Measurements from ENCODE around the gene USP26. TPM values are rescaled to one million over a fixed set of nuclear protein-coding genes. Genes with fewer than 3 reads are reported as not detected.
"Not testable (repeated sequence)": the region's sequence is repeated elsewhere in the genome, so short reads cannot be mapped to it uniquely, and the experiment has no call there.

USP26 gene, protein sequence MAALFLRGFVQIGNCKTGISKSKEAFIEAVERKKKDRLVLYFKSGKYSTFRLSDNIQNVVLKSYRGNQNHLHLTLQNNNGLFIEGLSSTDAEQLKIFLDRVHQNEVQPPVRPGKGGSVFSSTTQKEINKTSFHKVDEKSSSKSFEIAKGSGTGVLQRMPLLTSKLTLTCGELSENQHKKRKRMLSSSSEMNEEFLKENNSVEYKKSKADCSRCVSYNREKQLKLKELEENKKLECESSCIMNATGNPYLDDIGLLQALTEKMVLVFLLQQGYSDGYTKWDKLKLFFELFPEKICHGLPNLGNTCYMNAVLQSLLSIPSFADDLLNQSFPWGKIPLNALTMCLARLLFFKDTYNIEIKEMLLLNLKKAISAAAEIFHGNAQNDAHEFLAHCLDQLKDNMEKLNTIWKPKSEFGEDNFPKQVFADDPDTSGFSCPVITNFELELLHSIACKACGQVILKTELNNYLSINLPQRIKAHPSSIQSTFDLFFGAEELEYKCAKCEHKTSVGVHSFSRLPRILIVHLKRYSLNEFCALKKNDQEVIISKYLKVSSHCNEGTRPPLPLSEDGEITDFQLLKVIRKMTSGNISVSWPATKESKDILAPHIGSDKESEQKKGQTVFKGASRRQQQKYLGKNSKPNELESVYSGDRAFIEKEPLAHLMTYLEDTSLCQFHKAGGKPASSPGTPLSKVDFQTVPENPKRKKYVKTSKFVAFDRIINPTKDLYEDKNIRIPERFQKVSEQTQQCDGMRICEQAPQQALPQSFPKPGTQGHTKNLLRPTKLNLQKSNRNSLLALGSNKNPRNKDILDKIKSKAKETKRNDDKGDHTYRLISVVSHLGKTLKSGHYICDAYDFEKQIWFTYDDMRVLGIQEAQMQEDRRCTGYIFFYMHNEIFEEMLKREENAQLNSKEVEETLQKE
- polyA plus RNA-seq: not detected

GRCh38 chrX:133097031-133097430, at the start of gene USP26:
USP26 (minus strand) TSS chrX:133097109; CDS start chrX:133028220, 68,889 bp downstream.
- peaks cover 1 to 7% (median 2%) of the 10 kb centered on the region in 3 donors for H3K27me3 Mint-ChIP-seq (ENCODE audit: low read depth in 3 of 3)

GRCh38 chrX:133134282-133134681, 37.4 kb upstream of the USP26 start:
- DNase-seq: no peak
- Mint-ChIP-seq H3K4me1 (no peaks in the 10 kb centered on the region), H3K27me3 (ENCODE audit: low read depth in 3 of 3) (peaks cover 0 to 7% (median 0%) of the 10 kb centered on the region in 3 donors), H3K4me3 (no peak overlapping the region), H3K27ac (no peak overlapping the region), H3K36me3 (no peaks in the 10 kb centered on the region), H3K9me3 (peaks cover 0 to 1% (median 0%) of the 10 kb centered on the region in 6 donors)

More at GRCh38 chrX:133097031-133097430, at the start of gene USP26:
- Mint-ChIP-seq H3K27ac (no peak within 1 kb of the TSS), H3K36me3 (no peaks in the 10 kb centered on the region), H3K9me3 (no peaks in the 10 kb centered on the region), H3K4me3 (no peak within 1 kb of the TSS), H3K4me1 (no peaks in the 10 kb centered on the region)
- DNase-seq: no peak

DNA sequence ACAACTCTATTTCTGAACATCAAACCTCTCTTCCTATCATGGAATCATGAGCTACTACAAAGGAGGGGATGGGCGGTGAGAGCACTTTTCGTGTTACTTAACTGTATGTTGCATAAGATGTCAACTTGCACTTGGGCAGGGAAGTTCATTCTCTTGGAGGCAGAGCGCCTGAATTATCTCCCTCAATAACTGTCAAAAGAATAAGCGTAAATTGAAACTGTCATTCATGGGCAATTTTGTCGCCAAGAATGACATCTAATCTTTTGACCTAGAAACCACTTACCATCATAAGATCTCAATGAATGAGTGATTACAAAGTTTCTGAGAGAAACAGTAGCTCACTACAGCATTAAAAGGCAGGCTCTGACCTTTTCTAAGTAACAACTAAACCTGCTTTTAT, 23.5 kb upstream of the USP26 start:
- H3K27ac Mint-ChIP-seq: no peak overlapping the region

GRCh38 chrX:133094098-133094731, 2.7 kb downstream of the USP26 start:
- Mint-ChIP-seq H3K27ac (no peak overlapping the region), H3K4me1 (no peaks in the 10 kb centered on the region), H3K4me3 (no peak overlapping the region), H3K27me3 (ENCODE audit: low read depth in 3 of 3) (peaks cover 0 to 10% (median 2%) of the 10 kb centered on the region in 3 donors), H3K36me3 (no peaks in the 10 kb centered on the region), H3K9me3 (no peaks in the 10 kb centered on the region)
- DNase-seq: no peak

More for the DNA sequence above, 23.5 kb upstream of the USP26 start:
- H3K27me3 Mint-ChIP-seq (ENCODE audit: low read depth in 3 of 3): peaks cover 0 to 9% (median 1%) of the 10 kb centered on the region in 3 donors
- H3K4me1 Mint-ChIP-seq: no peaks in the 10 kb centered on the region
- no peaks in the 10 kb centered on the region for H3K36me3 Mint-ChIP-seq
- DNase-seq: no peak
- H3K9me3 Mint-ChIP-seq: no peaks in the 10 kb centered on the region
- H3K4me3 Mint-ChIP-seq: no peak overlapping the region

DNA sequence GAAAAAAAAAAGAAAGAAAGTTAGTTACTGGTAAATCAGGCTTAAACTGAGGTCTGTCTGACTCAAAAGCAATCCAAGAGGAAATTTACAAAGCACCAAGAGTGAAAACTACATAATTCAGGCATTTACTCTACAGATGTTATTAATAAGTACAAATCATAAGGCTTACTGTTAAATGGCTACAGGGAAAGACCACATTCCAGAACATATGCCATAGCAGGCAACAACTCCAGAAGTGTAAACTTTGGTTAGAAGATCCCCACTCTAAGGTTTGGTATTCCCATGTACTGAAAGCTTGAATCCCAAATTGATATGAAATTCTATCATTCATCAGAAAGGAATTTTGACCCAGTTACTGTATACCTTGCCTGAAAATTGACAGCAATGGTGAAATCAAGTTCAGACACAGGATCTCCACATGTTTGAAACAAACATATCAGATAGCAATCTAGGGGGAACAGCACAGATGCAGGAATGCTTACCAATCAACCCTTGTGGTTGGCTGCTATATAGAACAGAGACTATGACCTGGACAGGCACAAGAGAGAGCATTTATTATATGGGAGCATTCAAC, 6.6 kb downstream of the USP26 start:
- DNase-seq: no peak

DNA sequence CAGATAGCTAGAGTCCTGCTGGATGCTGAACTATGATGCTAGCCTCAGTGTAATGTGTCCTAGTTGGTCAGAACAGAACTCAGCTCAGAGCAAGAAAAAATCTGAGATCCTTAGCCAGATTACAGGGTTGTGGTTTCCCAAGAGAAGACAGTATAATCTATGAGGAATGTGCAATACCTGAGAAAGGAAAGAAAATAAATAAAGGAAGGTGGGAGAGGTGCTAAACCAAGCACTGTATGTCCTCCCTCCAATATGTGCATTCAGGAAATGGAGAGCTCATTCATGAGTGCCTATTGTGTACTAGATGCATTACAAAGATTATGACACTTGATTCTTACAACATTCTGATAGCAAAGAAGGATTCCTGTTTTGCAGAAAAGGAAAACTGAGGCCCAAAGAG, 7.5 kb downstream of the USP26 start:
- H3K4me3 Mint-ChIP-seq: no peak overlapping the region

More for the DNA sequence above, 6.6 kb downstream of the USP26 start:
- Mint-ChIP-seq H3K9me3 (no peaks in the 10 kb centered on the region), H3K27me3 (ENCODE audit: low read depth in 3 of 3) (peaks cover 0 to 8% (median 2%) of the 10 kb centered on the region in 3 donors), H3K36me3 (no peaks in the 10 kb centered on the region), H3K4me3 (no peak overlapping the region), H3K27ac (no peak overlapping the region), H3K4me1 (no peaks in the 10 kb centered on the region)

GRCh38 chrX:133085785-133086184, 11.1 kb downstream of the USP26 start:
- no peaks in the 10 kb centered on the region for H3K36me3 Mint-ChIP-seq
- H3K27ac Mint-ChIP-seq: no peak overlapping the region
- H3K27me3 Mint-ChIP-seq (ENCODE audit: low read depth in 3 of 3): peaks cover 0 to 13% (median 2%) of the 10 kb centered on the region in 3 donors
- no peak for DNase-seq
- no peaks in the 10 kb centered on the region for H3K9me3 Mint-ChIP-seq
- H3K4me3 Mint-ChIP-seq: no peak overlapping the region
- no peaks in the 10 kb centered on the region for H3K4me1 Mint-ChIP-seq

More for the DNA sequence above, 7.5 kb downstream of the USP26 start:
- Mint-ChIP-seq H3K27ac (no peak overlapping the region), H3K36me3 (no peaks in the 10 kb centered on the region), H3K9me3 (no peaks in the 10 kb centered on the region), H3K27me3 (ENCODE audit: low read depth in 3 of 3) (peaks cover 0 to 6% (median 2%) of the 10 kb centered on the region in 3 donors), H3K4me1 (no peaks in the 10 kb centered on the region)
- no peak for DNase-seq

DNA sequence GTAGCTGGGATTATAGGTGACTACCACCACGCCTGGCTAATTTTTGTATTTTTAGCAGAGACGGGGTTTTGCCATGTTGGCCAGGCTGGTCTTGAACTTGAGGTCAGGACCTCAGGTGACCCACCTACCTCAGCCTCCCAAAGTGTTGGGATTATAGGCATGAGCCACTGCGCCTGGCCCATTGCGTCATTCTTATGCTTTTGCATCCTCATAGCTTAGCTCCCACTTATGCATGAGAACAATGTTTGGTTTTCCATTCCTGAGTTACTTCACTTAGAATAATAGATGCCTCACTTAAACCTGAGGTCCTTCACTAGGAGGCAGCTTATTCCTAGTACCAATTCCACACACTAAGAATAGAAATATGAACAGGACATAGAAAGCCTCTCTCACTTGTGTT, 11.9 kb downstream of the USP26 start:
- H3K4me3 Mint-ChIP-seq; DNase-seq; H3K27me3 Mint-ChIP-seq (ENCODE audit: low read depth in 3 of 3); H3K9me3 Mint-ChIP-seq; H3K4me1 Mint-ChIP-seq; H3K36me3 Mint-ChIP-seq; H3K27ac Mint-ChIP-seq: not testable (repeated sequence)

- H3K36me3 Mint-ChIP-seq: no peaks in the 10 kb centered on the region
- no peaks in the 10 kb centered on the region for H3K4me1 Mint-ChIP-seq
- no peak for DNase-seq
These were observed 13.0 kb downstream of the USP26 start for GRCh38 chrX:133083899-133084298.

GRCh38 chrX:133081990-133082389, 14.9 kb downstream of the USP26 start:
- Mint-ChIP-seq H3K4me1 (no peaks in the 10 kb centered on the region), H3K4me3 (no peak overlapping the region), H3K27me3 (ENCODE audit: low read depth in 3 of 3) (peaks cover 0 to 7% (median 3%) of the 10 kb centered on the region in 3 donors), H3K9me3 (no peaks in the 10 kb centered on the region), H3K27ac (no peak overlapping the region), H3K36me3 (no peaks in the 10 kb centered on the region)
- no peak for DNase-seq

More at GRCh38 chrX:133083899-133084298, 13.0 kb downstream of the USP26 start:
- H3K27ac Mint-ChIP-seq: no peak overlapping the region
- no peak overlapping the region for H3K4me3 Mint-ChIP-seq
- H3K27me3 Mint-ChIP-seq (ENCODE audit: low read depth in 3 of 3): peaks cover 1 to 7% (median 2%) of the 10 kb centered on the region in 3 donors
- H3K9me3 Mint-ChIP-seq: no peaks in the 10 kb centered on the region

GRCh38 chrX:133077856-133078255, 19.1 kb downstream of the USP26 start:
- not testable (repeated sequence) for DNase-seq; H3K9me3 Mint-ChIP-seq; H3K4me1 Mint-ChIP-seq; H3K36me3 Mint-ChIP-seq; H3K4me3 Mint-ChIP-seq; H3K27me3 Mint-ChIP-seq (ENCODE audit: low read depth in 3 of 3); H3K27ac Mint-ChIP-seq

- no peaks in the 10 kb centered on the region for H3K36me3 Mint-ChIP-seq
- peaks cover 0 to 4% (median 4%) of the 10 kb centered on the region in 3 donors for H3K27me3 Mint-ChIP-seq (ENCODE audit: low read depth in 3 of 3)
- H3K4me3 Mint-ChIP-seq: no peak overlapping the region
- H3K4me1 Mint-ChIP-seq: no peaks in the 10 kb centered on the region
- peaks cover 0 to 1% (median 0%) of the 10 kb centered on the region in 6 donors for H3K9me3 Mint-ChIP-seq
- no peak overlapping the region for H3K27ac Mint-ChIP-seq
- DNase-seq: no peak
These were observed 24.3 kb downstream of the USP26 start for GRCh38 chrX:133072566-133072965.

DNA sequence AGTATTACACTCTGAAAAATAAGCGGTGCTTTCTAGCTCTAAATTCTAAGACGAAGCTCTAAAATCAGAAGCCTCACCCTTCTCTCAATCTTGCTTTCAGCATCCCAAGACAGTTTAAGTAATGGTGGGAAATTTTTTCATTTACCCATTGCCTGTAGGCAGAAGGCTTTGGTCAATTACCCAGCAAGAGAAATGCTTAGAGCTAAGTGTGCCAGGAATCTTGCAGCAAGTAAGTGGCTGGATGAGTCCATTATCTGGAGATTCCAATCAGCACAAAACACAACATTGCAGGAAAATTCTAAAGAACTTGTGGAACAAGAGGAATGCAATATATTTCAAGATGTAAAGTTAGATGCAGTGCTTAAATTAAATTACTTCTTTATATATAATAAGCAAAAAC, 28.4 kb downstream of the USP26 start:
- DNase-seq: no peak
- H3K4me1 Mint-ChIP-seq: no peaks in the 10 kb centered on the region
- peaks cover 0 to 17% (median 4%) of the 10 kb centered on the region in 3 donors for H3K27me3 Mint-ChIP-seq (ENCODE audit: low read depth in 3 of 3)
- no peaks in the 10 kb centered on the region for H3K9me3 Mint-ChIP-seq
- no peaks in the 10 kb centered on the region for H3K36me3 Mint-ChIP-seq
- H3K4me3 Mint-ChIP-seq: no peak overlapping the region
- H3K27ac Mint-ChIP-seq: no peak overlapping the region

All from immature natural killer cell (primary cell).